Motor neuron (in vitro differentiated cells): Measurements from ENCODE around the gene AADAC. TPM values are rescaled to one million over a fixed set of nuclear protein-coding genes. Genes with fewer than 3 reads are reported as not detected.
"Not testable (repeated sequence)": the region's sequence is repeated elsewhere in the genome, so short reads cannot be mapped to it uniquely, and the experiment has no call there.

Experiments used
- ATAC-seq, 8 experiments: fragments of 200-7000 bp; cut with Tn5 transposase; replicated peaks in 6 of 8; 2 replicates each; pipeline ENCODE4 v1.8.0; 2021; ENCODE audit warnings: mild to moderate bottlenecking in 8 of 8, moderate library complexity in 8 of 8
- H3K27ac ChIP-seq, 2 donors: fragments of 250-450 bp; sonication (Bioruptor Pico); 2 replicates each; pipeline ENCODE4 v1.9.0; 2021; ENCODE audit warnings: antibody characterized with exemption in 2 of 2, mild to moderate bottlenecking in 2 of 2, moderate library complexity in 1 of 2
- H3K4me1 ChIP-seq, 2 donors: fragments of 250-450 bp; sonication (Bioruptor Pico); replicated peaks in 1 of 2; 2 replicates each; pipeline ENCODE4 v1.6.1; 2021; ENCODE audit warnings: antibody characterized with exemption in 2 of 2, mild to moderate bottlenecking in 2 of 2, moderate library complexity in 1 of 2
- H3K4me3 ChIP-seq, 5 donors: fragments of 250-450 bp; sonication (Bioruptor Pico); 2 replicates each; pipeline ENCODE4 v1.9.0; 2021; ENCODE audit warnings: antibody characterized with exemption in 5 of 5, mild to moderate bottlenecking in 5 of 5, moderate library complexity in 4 of 5
- WGBS, 10 experiments: fragments of 450-650 bp; shearing (Covaris generic); methylation state at CpG; one replicate each; pipeline ENCODE4 v1.0.0; 2022; 5-methylcytosine and 5-hydroxymethylcytosine counted together
- in situ Hi-C, 9 experiments: fragments of 400-800 bp; cut with MboI; loops; one replicate each; pipeline ENCODE4 v1.15.0; 2021; ENCODE audit warnings: low sequenced_read_pairs in 9 of 9, low pct_unique_long_range_greater_than_20kb in 2 of 9; ENCODE audit not compliant: unreplicated experiment in 9 of 9
- total RNA-seq, 8 experiments: library from RNA; unstranded; fragments of 300-600 nt; gene quantifications; 2 replicates each; pipeline versions ENCODE4 v1.2.3 to v1.2.4, GENCODE V29; 2022

The AADAC gene
- total RNA-seq, 8 experiments from 2014 or later = 0.29 TPM; not detected in 7

DNA sequence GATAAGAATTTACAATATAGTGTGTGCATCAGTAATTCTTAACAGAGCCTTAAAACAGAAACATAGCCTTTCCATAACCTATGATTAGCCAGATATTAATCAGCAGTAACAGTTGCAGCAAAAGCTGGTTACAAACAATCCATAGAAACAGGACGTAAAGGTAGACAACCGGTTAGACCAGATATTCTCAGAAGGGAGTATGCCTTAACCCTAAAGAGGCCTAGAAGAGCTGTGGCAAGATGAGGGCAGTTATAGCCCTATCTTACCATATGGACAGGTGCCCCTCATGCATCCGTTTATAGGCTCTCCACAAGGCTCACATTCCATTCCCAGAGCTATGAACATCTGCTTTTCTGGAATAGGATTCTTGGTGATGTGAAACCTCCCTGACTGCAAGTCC, 5.0 kb upstream of the AADAC start:
- H3K27ac ChIP-seq = not testable (repeated sequence)

DNA sequence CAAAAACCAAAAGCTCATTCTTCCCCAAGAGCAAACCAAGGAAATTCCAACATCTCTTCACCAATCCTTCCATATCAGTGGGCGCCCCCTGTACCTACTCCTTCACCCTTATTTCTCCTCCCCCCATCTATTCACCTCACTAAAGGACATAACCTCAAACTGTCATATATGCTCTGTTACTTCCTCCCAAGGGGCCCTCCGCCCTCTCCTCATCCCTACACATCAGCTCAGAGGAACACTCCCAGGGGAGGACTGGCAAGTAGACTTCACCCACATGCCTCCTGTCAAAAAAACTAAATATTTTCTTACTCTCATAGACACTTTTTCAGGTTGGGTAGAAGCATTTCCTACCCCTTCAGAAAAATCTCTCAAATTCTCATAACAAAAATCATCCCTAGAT, 2.4 kb upstream of the AADAC start:
- in situ Hi-C loops = no loop called here
- ATAC-seq = no peak
- Histone ChIP-seq H3K4me3 (no peak overlapping the region), H3K4me1 (no peaks in the 10 kb centered on the region), H3K27ac (no peak overlapping the region)
- 40 to 100% (median 75%) methylated on average over 1 to 2 of the region's 2 CpGs; no CpG with 5 or more reads in 2 of the 10 experiments for WGBS, 10 experiments

More for the DNA sequence above, 5.0 kb upstream of the AADAC start:
- 0 to 100% (median 68%) methylated on average over 1 to 3 of the region's 3 CpGs; no CpG with 5 or more reads in 5 of the 10 experiments for WGBS, 10 experiments
- in situ Hi-C loops, H3K4me3 ChIP-seq, H3K4me1 ChIP-seq, ATAC-seq: not testable (repeated sequence)

- 40 to 100% (median 79%) methylated on average over 1 to 3 of the region's 3 CpGs for WGBS, 10 experiments
- no peak overlapping the region for H3K27ac ChIP-seq
- ATAC-seq = no peak
- in situ Hi-C loops = no loop called here
- H3K4me3 ChIP-seq = no peak overlapping the region
- no peaks in the 10 kb centered on the region for H3K4me1 ChIP-seq
Observed at GRCh38 chr3:151814588-151814987, 672 bp downstream of the AADAC start.

DNA sequence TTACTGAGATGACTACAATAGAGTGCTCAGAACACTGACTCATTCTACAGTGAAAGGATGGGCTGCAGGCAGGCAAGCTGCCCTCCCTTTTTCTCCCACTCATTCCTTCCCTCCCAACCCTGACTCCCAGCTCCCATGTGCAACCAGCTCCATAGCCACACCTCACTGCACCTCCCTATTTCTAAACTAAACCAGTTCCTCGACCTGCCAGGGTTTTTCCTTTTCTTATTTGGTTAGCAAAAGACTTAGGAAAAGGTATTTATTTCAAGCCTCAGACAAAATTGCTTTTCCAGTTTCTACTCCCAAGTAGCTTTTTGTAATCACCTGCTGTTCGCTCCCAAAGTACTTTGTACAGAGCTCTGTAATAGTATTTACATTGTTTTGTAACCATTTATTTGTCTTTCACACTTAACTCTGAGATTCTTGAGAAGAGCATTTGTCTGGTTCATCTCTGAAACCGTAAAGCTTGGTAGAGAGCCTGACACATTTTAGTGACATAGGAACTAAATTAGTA, 2.2 kb downstream of the AADAC start:
- whole genome bisulfite sequencing, 10 experiments = 40 to 89% (median 56%) methylated on average over 2 to 3 of the region's 3 CpGs; no CpG with 5 or more reads in 1 of the 10 experiments

GRCh38 chr3:151817473-151817872, 3.6 kb downstream of the AADAC start:
- ATAC-seq = no peak
- in situ Hi-C loops = no loop called here
- no peak overlapping the region for H3K27ac ChIP-seq
- H3K4me3 ChIP-seq = no peak overlapping the region
- WGBS, 10 experiments = 54 to 100% (median 89%) methylated on average over 2 to 5 of the region's 5 CpGs
- H3K4me1 ChIP-seq = no peaks in the 10 kb centered on the region

More for the DNA sequence above, 2.2 kb downstream of the AADAC start:
- H3K27ac ChIP-seq = no peak overlapping the region
- peak; percentile 61 to 100 (median 95) for ATAC-seq
- H3K4me3 ChIP-seq = no peak overlapping the region
- in situ Hi-C loops = no loop called here
- no peaks in the 10 kb centered on the region for H3K4me1 ChIP-seq

DNA sequence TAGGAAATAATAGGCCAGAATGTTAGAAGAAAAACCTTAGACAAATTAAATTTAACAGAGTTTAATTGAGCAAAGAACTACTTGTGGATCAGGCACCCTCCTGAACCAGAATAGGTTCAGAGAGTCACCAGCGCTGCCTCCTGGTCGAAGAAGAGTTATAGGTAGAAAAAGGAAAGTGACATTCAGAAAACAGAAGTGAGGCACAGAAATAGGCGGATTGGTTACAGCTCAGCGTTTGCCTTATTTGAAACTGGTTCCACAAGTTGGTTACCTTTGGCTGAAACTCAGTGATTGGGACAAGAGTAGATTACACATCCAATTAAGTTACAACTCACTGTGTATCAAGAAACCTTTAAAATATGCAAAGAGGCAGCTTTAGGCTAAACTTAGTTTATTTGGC, 4.4 kb downstream of the AADAC start:
- Histone ChIP-seq H3K4me3 (no peak overlapping the region), H3K4me1 (no peaks in the 10 kb centered on the region), H3K27ac (no peak overlapping the region)
- no peak for ATAC-seq
- 83 to 100% (median 93%) methylated on average over 2 to 4 of the region's 4 CpGs for WGBS, 10 experiments
- in situ Hi-C loops = no loop called here

GRCh38 chr3:151819910-151820309, 6.0 kb downstream of the AADAC start:
- H3K4me3 ChIP-seq = no peak overlapping the region
- no peak overlapping the region for H3K27ac ChIP-seq
- WGBS, 10 experiments = 20 to 100% (median 77%) methylated on average over 1 to 4 of the region's 4 CpGs
- no peaks in the 10 kb centered on the region for H3K4me1 ChIP-seq
- in situ Hi-C loops = no loop called here
- ATAC-seq = no peak

DNA sequence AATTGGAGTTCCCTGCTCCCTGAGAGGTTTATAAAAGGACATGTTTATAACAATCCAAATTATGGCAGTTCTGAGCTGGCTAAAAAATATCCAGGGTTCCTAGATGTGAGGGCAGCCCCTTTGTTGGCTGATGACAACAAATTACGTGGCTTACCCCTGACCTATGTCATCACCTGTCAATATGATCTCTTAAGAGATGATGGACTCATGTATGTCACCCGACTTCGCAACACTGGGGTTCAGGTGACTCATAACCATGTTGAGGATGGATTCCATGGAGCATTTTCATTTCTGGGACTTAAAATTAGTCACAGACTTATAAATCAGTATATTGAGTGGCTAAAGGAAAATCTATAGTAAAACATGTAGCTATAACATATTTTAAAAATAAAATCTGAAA, 13.9 kb downstream of the AADAC start:
- 0 to 100% (median 71%) methylated on average over 1 to 3 of the region's 3 CpGs; no CpG with 5 or more reads in 3 of the 10 experiments for WGBS, 10 experiments
- in situ Hi-C loops = loop anchor here in 6 of 9 experiments (25.0 kb wide), 2 partner anchors 391 to 541 kb away; partner anchors contain the start of gene P2RY14 (in 2 of the 6)
- no peaks in the 10 kb centered on the region for H3K4me1 ChIP-seq
- ATAC-seq = peak in 3 of 8 experiments; percentile 33 to 59 (median 35)
- H3K27ac ChIP-seq = no peak overlapping the region
- no peak overlapping the region for H3K4me3 ChIP-seq

DNA sequence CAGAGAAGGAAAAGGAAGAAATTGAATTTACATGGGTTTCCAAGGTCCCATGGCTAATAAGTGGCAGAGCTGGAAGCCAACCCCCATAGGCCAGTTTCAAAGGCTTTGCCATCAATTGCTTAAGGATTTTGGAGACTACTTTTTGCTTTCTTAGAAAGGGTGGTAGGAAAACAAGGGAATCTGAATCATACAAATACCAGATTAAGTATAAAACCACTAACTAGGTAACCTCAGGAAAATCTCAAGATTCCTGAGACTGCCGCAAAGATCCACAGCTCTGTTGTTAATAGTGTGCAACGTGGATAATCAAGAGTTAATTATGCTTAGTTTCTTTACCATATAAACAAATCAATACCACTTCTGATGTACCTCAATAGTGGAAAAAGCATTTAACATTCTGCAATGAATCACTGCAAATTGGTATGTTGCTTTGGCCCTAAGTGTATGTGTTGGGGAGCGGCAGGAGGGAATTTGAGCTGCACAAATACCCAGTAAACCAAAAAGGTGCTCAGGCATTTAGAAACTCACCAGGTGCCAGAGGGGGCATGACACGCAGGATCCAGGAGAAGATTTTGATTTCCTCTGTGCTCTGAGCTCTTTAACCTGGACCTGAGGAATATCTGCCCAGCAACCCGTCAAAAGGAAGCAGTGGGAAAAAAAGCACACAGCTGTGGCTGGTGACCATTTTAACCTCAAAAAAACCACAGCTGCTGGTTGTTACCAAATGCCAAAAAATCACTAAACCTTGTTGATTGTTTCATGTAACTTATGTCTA, 22.0 kb downstream of the AADAC start:
- Histone ChIP-seq H3K27ac (no peak overlapping the region), H3K4me1 (peaks cover 0 to 2% of the 10 kb centered on the region in 2 donors), H3K4me3 (no peak overlapping the region)
- in situ Hi-C loops = loop anchor here in 6 of 9 experiments (10.0 to 25.0 kb wide), 3 partner anchors 391 to 549 kb away; partner anchors contain the start of gene P2RY14 (in 2 of the 6)
- ATAC-seq = no peak
- 67 to 100% (median 90%) methylated on average over 1 to 5 of the region's 5 CpGs; no CpG with 5 or more reads in 1 of the 10 experiments for WGBS, 10 experiments

- ATAC-seq = peak in 6 of 8 experiments; percentile 40 to 93 (median 53)
- peaks cover 0 to 2% of the 10 kb centered on the region in 2 donors for H3K4me1 ChIP-seq
- WGBS, 10 experiments = 0 to 71% (median 41%) methylated on average over 1 to 4 of the region's 4 CpGs; no CpG with 5 or more reads in 2 of the 10 experiments
- in situ Hi-C loops = loop anchor here in 6 of 9 experiments (10.0 to 25.0 kb wide), 3 partner anchors 392 to 550 kb away; partner anchors contain the start of gene P2RY14 (in 2 of the 6)
- no peak overlapping the region for H3K27ac ChIP-seq
- H3K4me3 ChIP-seq = no peak overlapping the region
Observed at GRCh38 chr3:151837057-151837456, 23.1 kb downstream of the AADAC start.

GRCh38 chr3:151838574-151839312, 24.8 kb downstream of the AADAC start:
- Histone ChIP-seq H3K4me1 (peaks cover 0 to 5% of the 10 kb centered on the region in 2 donors), H3K27ac (no peak overlapping the region), H3K4me3 (no peak overlapping the region)
- peak; percentile 54 to 95 (median 80) for ATAC-seq
- in situ Hi-C loops = loop anchor here in 6 of 9 experiments (10.0 to 25.0 kb wide), 3 partner anchors 394 to 551 kb away; partner anchors contain the start of gene P2RY14 (in 2 of the 6)
- WGBS, 10 experiments = 42 to 74% (median 61%) methylated on average over 7 to 19 of the region's 19 CpGs

- Histone ChIP-seq H3K27ac (no peak overlapping the region), H3K4me3 (no peak overlapping the region), H3K4me1 (peaks cover 0 to 5% of the 10 kb centered on the region in 2 donors)
- in situ Hi-C loops = loop anchor here in 6 of 9 experiments (10.0 to 25.0 kb wide), 3 partner anchors 394 to 552 kb away; partner anchors contain the start of gene P2RY14 (in 2 of the 6)
- WGBS, 10 experiments = 88 to 100% (median 100%) methylated on average over 1 of the region's 1 CpG; no CpG with 5 or more reads in 5 of the 10 experiments
- no peak for ATAC-seq
Observed at GRCh38 chr3:151839313-151839631, 25.4 kb downstream of the AADAC start.
